Mesothelial cell of epicardium (in vitro differentiated cells): ENCODE data around the gene ORMDL1. TPM values are rescaled to one million over a fixed set of nuclear protein-coding genes. Genes with fewer than 3 reads are reported as not detected.

Experiments
- DNase-seq, 2 experiments: peaks; one replicate each; pipeline ENCODE4 v3.0.0; 2021; ENCODE audit warnings: low spot score in 2 of 2; ENCODE audit not compliant: unreplicated experiment in 2 of 2
- H3K27ac Mint-ChIP-seq: 2 replicates; pipeline ENCODE4 v1.8.0; 2021; ENCODE audit warnings: mixed read lengths
- H3K27me3 Mint-ChIP-seq: 2 replicates; pipeline ENCODE4 v1.8.0; 2021; ENCODE audit warnings: low read depth, mixed read lengths
- H3K36me3 Mint-ChIP-seq: 2 replicates; pipeline ENCODE4 v1.8.0; 2021; ENCODE audit warnings: mixed read lengths
- H3K4me1 Mint-ChIP-seq: 2 replicates; pipeline ENCODE4 v1.8.0; 2021; ENCODE audit warnings: mixed read lengths
- H3K4me3 Mint-ChIP-seq: 2 replicates; pipeline ENCODE4 v1.8.0; 2021; ENCODE audit warnings: mild to moderate bottlenecking, moderate library complexity, mixed read lengths
- H3K9me3 Mint-ChIP-seq: 2 replicates; pipeline ENCODE4 v1.8.0; 2021; ENCODE audit warnings: mixed read lengths
- CTCF ChIP-seq: fragments of 200-600 bp; sonication (generic); IDR thresholded peaks from one replicate; pipeline ENCODE4 v1.5.0; 2021; ENCODE audit warnings: antibody characterized with exemption; ENCODE audit not compliant: unreplicated experiment
- total RNA-seq: library from RNA; stranded (reverse); gene quantifications from 3 replicates; pipeline ENCODE4 v1.2.1, GENCODE V29; 2021

Gene ORMDL1
- 67.8 to 84.7 TPM (median 73.3 TPM) in 3 replicates for total RNA-seq

- Mint-ChIP-seq H3K4me3 (peak within 1 kb of the TSS; percentile 91), H3K27ac (peak within 1 kb of the TSS; percentile 94), H3K27me3 (no peaks in the 10 kb centered on the region), H3K36me3 (peaks cover 17% of the 10 kb centered on the region), H3K4me1 (peaks cover 33% of the 10 kb centered on the region), H3K9me3 (no peaks in the 10 kb centered on the region)
- no peak for TF ChIP-seq CTCF
- peak; percentile 95 to 98 for DNase-seq
Measured at GRCh38 chr2:189783927-189784867, at the start of gene ORMDL1, which contains the start of gene PMS1. Gene ORMDL1, minus strand, starts transcription at chr2:189784339. Its CDS starts 1,744 bp downstream, at chr2:189782595. Gene PMS1, plus strand, starts transcription at chr2:189784450. Its CDS starts 7,360 bp downstream, at chr2:189791810.

- Mint-ChIP-seq H3K27me3 (no peaks in the 10 kb centered on the region), H3K4me1 (peaks cover 21% of the 10 kb centered on the region), H3K36me3 (peaks cover 8% of the 10 kb centered on the region), H3K9me3 (no peaks in the 10 kb centered on the region), H3K4me3 (no peak overlapping the region), H3K27ac (peak overlapping the region; percentile 66)
- DNase-seq: no peak
- no peak for TF ChIP-seq CTCF
Measured at GRCh38 chr2:189830510-189830909, 46.4 kb upstream of the ORMDL1 start.

GRCh38 chr2:189829102-189829833 is 45.1 kb upstream of the ORMDL1 start:
- no peaks in the 10 kb centered on the region for H3K27me3 Mint-ChIP-seq
- TF ChIP-seq CTCF: no peak
- H3K36me3 Mint-ChIP-seq: peaks cover 6% of the 10 kb centered on the region
- no peaks in the 10 kb centered on the region for H3K9me3 Mint-ChIP-seq
- H3K27ac Mint-ChIP-seq: peak overlapping the region; percentile 6
- no peak for DNase-seq
- no peak overlapping the region for H3K4me3 Mint-ChIP-seq
- peaks cover 25% of the 10 kb centered on the region for H3K4me1 Mint-ChIP-seq

GRCh38 chr2:189826039-189826438 is 41.9 kb upstream of the ORMDL1 start:
- TF ChIP-seq CTCF: no peak
- H3K4me1 Mint-ChIP-seq: peaks cover 34% of the 10 kb centered on the region
- H3K27me3 Mint-ChIP-seq: no peaks in the 10 kb centered on the region
- H3K4me3 Mint-ChIP-seq: no peak overlapping the region
- H3K36me3 Mint-ChIP-seq: no peaks in the 10 kb centered on the region
- no peaks in the 10 kb centered on the region for H3K9me3 Mint-ChIP-seq
- no peak overlapping the region for H3K27ac Mint-ChIP-seq
- DNase-seq: no peak

- no peak for TF ChIP-seq CTCF
- H3K36me3 Mint-ChIP-seq: peaks cover 5% of the 10 kb centered on the region
- H3K4me3 Mint-ChIP-seq: no peak overlapping the region
- H3K9me3 Mint-ChIP-seq: no peaks in the 10 kb centered on the region
- H3K27ac Mint-ChIP-seq: no peak overlapping the region
- DNase-seq: no peak
- no peaks in the 10 kb centered on the region for H3K27me3 Mint-ChIP-seq
- peaks cover 26% of the 10 kb centered on the region for H3K4me1 Mint-ChIP-seq
Measured at GRCh38 chr2:189824694-189825396, 40.7 kb upstream of the ORMDL1 start.
